Activated T-helper 1 cell treated with Interleukin-2 at 50 U/mL for 16 hours (primary cell): ENCODE data around the gene GIMAP8.

ENCODE experiments used
- DNase-seq: peaks from one replicate; pipeline ENCODE4 v3.0.0-alpha.2; 2020; ENCODE audit warnings: low read depth

GIMAP8 gene

GRCh38 chr7:150450491-150451001 lies at the start of gene GIMAP8:
TSS of gene GIMAP8 (plus strand) at chr7:150450630. CDS start at chr7:150466699, 16,069 bp downstream.
- peak; percentile 58 for DNase-seq

DNA sequence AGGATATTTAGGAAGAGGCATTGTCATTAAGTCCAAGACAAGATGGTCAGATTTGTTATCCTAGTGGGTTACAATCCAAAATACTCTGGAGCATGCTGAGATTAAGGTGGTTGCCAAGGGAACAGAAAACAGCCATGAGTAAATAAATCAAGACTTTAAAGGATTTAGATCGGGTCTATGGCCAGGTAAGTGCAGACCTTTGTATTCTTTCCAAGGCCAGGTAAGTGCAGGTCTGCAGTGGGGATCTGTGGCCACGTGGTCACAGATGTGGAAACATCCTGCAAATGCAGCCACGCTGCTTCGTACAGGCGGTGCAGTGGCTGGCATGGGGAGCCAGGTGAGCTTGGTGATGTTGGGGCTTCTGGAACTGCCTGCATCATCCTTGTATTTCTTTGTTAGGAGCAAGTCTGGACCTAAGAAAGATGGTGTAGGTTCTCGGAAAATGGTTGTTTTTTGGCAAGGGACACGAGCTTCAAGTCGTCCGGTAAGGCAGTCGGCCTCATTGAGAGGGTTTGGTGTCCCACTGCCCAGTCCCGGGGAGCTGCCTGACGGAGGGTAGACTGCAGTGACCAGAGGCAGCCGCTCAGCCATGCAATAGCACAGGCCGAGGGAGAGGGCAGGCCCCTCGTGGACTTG lies 49.5 kb upstream of the GIMAP8 start:
- DNase-seq: no peak

GRCh38 chr7:150401424-150401790 lies 49.0 kb upstream of the GIMAP8 start:
- DNase-seq: no peak

DNA sequence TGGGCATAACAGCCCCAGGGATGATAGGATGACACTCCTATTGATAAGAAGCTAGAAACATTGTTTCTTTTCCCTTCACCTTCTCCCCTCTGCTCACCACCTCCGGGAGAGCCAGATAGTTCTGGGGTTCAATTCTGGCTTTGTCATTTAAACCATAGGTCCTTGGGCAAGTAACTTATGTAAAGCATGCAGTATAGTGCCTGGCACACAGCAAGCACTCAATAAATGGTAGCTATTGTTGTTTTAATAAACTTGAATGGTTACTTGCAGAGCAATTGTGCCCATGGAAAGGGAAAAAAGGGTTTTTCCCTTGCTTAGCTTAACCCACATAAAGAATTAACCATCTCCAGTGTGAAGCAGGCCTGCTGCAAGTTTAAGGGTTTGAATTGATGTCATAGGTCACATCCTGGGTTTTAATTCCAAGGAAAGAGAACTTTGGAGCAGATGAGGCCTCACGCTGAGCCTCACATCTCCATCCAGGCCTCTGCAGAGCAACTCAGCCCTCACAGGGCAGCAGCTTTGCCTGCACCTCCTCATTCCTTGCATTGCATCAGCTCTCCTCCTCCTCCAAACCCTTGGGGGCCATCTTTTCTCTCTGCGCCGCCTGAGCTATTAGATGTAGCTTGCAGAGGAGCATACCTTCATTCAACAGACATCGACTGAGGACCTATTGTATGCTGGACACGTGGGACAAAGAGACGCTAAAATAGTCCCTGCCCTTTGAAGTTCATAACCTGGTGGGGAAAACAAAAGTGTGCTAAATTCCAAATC lies 48.4 kb upstream of the GIMAP8 start:
- no peak for DNase-seq

DNA sequence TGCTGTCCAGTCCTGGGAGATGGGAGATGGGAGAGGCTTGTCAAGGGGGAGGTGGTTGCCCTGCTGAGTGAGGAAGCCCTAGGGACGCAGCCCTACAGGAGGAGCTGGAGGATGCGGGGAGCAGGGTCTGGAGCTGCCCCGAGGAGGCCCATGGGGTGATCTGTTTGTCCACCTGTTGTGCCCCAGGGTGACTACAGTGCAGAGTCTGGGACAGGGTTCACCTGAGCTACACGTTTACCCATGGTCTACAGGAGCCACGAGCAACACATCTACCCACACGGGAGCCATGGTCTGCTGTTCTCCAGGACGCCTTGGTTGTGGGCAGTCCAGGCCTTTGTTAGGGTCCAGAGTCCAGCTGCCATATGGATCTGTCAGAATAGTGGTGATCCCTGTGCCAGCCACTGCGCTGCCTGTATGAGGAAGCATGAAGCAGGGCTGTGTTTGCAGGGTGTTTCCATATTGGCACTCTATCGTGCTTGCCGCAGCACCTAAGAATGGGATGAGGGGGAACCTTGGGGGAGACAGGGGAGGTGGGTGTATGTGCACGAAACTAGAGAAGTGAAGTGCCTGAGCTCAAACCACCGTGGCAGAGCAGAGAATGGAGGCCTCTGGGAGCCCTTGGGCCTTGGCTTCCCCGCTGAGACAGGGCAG lies 47.6 kb upstream of the GIMAP8 start:
- DNase-seq: no peak

DNA sequence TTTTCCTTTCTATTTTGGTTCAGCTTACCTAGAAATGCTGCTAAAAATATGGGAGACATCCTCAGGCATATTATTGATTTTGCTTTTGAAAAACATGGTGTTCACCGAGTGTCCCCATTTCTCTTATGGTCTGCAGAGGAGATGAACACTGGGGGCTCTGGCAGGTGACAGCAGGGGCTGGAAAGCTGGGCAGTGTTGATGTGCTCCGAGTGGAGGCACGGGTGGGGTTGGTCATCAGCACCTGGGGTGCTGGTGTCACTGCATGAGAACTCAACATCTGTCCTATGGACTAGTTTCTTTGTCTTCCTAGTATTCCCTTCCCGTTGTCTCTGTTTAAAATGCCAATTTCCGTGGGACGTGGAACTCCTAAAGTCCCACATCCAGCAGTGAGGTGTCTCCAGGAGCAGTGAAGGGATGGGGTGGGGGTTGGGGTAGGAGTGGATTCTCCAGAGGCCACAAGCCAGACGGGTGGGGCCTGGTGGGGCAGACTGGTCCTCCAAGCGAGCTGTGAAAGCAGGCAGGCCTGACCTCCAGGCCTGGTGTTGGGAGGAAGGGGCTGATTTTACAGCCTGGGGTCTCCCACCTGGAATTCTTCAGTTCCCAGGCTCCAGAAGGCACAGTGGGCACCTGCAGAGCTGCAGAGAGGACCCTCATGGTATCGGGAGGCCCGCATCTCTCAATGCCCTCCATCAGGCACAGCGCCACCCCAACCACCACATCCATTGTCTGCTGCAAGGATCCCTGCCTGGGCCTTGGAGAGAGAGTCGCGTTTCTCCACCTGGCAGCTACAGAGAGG lies 46.9 kb upstream of the GIMAP8 start:
- DNase-seq: no peak

DNA sequence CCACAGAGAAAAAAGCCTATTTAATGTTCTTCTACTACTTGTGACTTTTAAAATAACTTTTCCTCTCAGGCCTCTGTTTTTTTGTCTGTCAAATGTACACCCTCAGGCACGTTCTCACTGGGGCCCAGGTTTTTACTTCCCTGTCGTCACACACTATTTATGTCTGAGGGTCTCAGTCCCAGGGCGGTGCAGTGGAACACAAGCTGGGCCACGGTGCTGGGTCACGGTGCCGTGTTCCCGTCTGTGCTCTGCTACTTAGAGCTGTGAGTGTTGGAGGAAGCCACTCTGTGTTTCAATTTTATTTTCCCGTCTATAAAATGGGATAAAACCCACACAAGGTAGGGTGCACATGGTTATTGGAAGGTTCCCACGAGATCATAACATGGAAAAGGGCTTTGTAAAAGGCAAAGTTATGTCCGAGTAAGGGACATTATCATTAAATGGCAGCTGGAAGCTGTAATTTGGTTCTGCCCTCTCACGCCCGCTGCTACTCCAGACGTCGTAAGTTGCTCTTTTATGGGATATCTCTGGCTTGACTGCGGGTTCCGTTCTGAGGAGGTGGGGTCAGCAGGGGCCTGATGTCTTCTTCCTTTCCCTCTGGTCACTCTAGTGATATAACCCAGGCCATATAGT lies 46.1 kb upstream of the GIMAP8 start:
- DNase-seq: no peak

GRCh38 chr7:150404805-150405583 lies 45.4 kb upstream of the GIMAP8 start:
- DNase-seq: peak; percentile 68

DNA sequence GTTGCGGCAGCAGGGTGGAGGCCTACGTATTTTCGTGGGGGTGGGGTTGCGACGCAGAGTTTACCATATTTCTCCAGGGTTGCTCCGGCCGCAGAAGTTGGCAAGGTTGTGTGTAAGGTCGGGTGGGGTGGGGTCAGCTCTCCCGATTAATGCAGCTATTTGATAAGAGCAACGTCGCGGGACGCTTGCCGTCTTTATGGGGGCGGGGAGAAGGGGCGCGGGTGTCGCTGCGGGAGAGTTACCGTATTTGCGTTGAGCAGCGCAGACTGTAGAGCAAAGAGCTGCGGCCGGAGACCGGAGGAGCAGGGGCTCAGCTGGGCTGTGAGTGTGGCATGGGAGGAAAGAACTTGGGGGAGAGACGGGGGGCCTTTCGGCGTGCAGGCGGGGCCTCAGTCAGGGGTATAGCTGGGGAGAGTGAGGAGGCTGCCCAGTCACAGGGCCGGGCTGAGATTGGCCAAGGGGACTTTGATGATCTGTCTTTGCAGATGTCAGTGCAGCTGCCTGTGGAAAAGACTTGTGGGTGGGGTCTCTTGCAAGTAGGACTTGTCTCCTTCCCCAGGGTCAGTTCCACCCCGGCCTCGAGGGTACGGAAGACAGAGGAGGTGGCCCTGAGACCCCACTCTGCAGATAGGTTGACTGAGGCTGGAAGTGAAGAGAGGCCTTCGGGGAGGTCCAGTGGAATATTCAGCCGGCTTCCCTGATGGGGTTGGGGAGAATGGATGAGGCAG lies 44.7 kb upstream of the GIMAP8 start:
- no peak for DNase-seq

DNA sequence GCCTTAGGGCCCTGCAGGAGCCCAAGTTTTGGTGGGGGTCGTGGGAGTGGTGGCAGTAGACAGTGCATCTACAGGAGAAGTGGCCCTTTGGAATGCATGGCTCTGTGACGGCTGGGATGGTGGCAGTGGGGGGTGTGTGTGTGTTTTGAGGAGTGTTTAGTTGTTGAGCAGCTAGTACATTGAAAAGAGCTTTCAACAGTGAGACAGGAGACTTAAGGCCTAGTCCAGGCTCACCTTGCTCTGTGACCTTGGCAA lies 44.2 kb upstream of the GIMAP8 start:
- no peak for DNase-seq

DNA sequence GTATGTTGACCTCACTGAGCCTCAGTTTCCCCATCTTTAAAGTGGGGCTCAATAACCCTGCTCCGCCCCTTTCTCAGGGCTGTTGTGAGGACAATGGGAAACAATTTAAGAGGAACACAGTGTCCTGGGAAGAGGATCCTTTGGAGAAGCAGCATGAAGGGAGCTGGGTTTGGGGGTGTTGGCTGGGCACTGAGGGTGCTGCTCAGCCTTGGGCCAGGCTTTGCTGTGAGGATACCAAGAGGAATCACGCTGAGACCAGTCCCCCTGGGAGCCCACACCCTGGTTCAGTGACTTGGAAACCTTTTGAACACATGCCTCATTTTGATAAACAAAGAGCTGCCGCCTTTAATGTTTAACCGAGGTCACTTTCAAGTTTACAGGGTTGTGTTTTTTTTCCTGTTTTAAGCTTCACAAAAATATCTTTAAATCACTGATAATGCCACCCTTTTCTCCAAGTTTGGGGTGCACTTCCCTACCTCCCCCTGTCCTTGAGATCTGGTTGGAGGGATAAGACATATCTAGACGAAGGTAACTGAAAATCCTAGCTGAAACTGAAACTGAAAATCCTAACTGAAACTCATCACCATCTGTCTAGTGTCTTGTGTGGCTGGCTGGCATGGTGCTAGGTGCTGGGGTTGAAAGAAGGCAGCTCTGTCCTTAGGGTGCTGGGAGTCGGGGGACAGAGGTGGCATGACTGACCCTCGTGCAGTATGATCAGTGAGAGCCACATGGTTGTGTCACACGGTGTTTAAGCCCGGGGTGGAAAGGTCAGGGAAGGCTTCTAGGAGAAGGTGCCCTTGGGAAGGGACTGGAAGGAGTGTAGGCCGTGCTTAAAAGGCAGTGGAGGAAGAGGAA lies 43.6 kb upstream of the GIMAP8 start:
- no peak for DNase-seq

- no peak for DNase-seq
These were observed 42.6 kb upstream of the GIMAP8 start for GRCh38 chr7:150407588-150408392.

DNA sequence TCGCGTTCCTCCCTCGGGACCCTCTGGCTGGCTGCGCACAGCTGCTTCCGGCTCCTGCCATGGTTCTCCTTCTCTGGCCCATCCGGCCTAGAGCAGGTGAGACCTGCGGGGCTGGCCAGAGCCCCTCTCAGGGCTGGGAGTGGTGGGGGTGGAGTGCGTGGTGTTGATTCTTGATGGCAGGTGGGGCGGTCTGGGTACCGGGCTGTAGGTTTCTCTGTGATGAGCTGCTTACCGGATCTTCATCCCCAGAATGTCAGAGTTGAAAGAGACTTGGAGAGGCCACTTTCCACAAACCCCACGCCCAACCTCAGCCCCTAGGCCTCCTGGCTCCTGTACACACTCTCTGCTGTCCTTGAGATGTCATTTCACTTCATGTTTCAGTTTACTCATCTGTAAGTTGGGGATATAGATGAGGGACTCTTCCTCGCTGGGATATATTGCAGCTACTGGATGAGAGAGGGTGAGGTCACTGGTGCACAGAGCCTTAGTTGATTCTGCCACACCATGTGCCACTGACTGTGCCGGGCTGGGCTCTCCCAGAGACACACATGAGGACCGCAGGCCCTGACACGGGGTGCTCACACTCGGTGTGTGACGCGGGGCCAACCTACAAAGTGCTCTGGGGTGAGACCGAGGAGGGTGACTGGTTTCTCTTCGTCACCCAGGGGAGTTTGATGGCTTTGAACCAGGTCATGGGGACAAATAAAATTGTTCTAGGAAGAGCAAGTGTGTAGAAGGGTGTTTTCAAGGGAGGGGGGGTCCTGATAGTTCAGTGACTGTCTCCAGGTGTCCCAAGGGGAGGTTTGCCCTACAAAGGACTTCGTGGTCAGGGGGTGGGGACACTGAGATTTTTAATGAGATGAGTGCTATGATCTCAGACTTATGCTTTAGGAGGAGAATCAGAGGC lies 41.8 kb upstream of the GIMAP8 start:
- DNase-seq: no peak

GRCh38 chr7:150409300-150410030 lies 41.0 kb upstream of the GIMAP8 start:
- no peak for DNase-seq

DNA sequence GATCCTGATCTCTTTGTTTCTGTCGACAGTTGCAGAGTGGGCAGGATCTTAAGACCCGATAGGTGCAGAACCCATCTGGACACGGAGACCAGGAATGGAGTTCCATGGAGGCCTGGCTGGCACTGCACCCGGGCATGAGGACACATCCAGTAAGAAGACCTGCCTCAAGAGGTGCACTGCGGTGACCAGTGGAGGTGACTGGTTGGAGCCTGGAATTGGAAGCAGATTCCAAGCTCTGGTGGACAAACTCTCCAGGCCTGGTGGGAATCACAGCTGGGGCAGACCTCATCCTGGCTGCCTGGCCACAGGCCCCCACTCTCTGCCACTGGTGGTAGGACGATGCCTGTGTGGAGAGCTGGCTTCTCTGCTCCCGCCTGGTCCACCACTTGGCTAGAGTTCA lies 40.3 kb upstream of the GIMAP8 start:
- no peak for DNase-seq

DNA sequence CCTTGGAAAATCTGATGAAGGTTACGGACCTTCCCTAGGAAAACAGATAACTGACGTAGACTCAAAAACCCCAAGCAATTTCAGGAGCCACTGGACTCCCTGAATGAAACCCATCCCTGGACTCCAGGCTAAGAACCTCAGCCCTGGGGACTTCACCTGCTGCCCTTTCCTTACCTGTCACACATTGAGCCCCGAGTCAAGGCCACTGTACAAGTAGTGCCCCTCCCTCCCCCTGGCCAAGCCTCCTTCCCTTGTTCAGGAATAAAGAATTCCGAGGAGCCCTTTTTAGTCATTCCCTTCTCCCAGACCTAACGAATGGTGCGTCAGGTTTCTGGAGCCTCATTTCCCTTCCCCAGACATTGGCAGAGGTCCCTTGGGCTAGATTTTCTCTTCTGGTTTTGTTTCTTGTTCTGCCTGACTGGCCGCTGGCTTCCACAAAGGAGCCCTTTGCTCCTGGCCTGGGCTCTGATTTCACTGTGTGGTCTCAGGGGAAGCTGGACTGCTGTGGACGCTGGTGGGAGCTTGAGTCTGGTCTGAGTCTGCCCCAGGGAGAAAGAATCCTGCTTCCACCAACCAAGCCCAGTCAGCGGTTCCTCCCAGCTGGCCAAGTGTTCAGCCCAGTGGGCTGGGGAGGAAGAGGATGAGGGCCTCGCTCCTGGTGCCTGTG lies 39.6 kb upstream of the GIMAP8 start:
- no peak for DNase-seq
